Measurements from ENCODE around the gene NET1.

GRCh38 chr10:5506246-5506645, 93.9 kb downstream of the NET1 start:
- TF ChIP-seq CTCF (conservative IDR thresholded peaks at IDR 0.05; ENCODE audit: low read length) (no peak), EZH2phosphoT487 (IDR thresholded peaks at IDR 0.05; ENCODE audit: borderline replicate concordance, low read depth, low read length) (no peak)

All from OCI-LY7 (cell line).